Transverse colon (tissue), 4 donors: ENCODE results near the gene CPAMD8.

Source experiments
- CTCF ChIP-seq, 5 experiments: fragments of 200-600 bp in 3 of 5; fragments of 450-650 bp in 2 of 5; sonication (generic) in 3 of 5; IDR thresholded peaks; 1 replicate in 2 of 5; 2 replicates in 3 of 5; pipeline ENCODE4 v1.5.1; 2016 to 2017; ENCODE audit warnings: antibody characterized with exemption in 5 of 5, inconsistent platforms in 3 of 5, mild to moderate bottlenecking in 2 of 5, moderate library complexity in 1 of 5
- POLR2A ChIP-seq: fragments of 450-650 bp; IDR thresholded peaks from one replicate; pipeline ENCODE4 v1.6.1; 2016; ENCODE audit warnings: antibody characterized with exemption, mild to moderate bottlenecking, moderate library complexity
- POLR2AphosphoS5 ChIP-seq, 3 donors: sonication (generic); formaldehyde crosslinking; IDR thresholded peaks; one replicate each; pipeline ENCODE4 v1.6.1; 2016; ENCODE audit warnings: antibody characterized with exemption in 3 of 3

DNA sequence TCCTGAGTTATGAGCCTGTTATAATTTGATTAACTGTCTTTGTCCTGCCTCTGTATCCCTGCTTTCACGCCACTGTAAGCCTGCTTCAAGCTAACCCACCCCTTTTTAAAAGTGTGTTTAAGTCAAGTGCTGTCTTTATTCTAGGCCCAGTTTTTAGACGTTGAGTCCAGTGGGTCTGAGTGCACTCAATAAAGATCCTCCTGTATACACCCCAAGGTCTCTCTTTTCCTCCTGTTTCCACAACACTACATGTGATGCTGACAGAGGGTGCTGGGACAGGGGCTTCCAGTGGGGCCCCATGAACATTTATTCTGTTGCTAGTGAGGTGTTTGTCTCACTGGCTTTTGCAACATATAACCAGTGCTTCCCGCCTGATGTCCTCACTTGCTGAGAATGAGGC is 144.5 kb downstream of the CPAMD8 start:
- TF ChIP-seq CTCF (IDR thresholded peaks at IDR 0.05) (no peak), POLR2A (no peak), POLR2AphosphoS5 (IDR thresholded peaks at IDR 0.05) (no peak)
